ENCODE results near the gene SLC25A29. TPM values are rescaled to one million over a fixed set of nuclear protein-coding genes. Genes with fewer than 3 reads are reported as not detected.
A peak's percentile ranks its signal among the peaks of the same experiment; 100 is the strongest.

Gene SLC25A29
- total and polyA plus RNA-seq, 2 of the 13 experiments (the other 11 are each of a cell fraction or from before 2014, with no cell fraction given), result 12.2 to 17.2 TPM

DNA sequence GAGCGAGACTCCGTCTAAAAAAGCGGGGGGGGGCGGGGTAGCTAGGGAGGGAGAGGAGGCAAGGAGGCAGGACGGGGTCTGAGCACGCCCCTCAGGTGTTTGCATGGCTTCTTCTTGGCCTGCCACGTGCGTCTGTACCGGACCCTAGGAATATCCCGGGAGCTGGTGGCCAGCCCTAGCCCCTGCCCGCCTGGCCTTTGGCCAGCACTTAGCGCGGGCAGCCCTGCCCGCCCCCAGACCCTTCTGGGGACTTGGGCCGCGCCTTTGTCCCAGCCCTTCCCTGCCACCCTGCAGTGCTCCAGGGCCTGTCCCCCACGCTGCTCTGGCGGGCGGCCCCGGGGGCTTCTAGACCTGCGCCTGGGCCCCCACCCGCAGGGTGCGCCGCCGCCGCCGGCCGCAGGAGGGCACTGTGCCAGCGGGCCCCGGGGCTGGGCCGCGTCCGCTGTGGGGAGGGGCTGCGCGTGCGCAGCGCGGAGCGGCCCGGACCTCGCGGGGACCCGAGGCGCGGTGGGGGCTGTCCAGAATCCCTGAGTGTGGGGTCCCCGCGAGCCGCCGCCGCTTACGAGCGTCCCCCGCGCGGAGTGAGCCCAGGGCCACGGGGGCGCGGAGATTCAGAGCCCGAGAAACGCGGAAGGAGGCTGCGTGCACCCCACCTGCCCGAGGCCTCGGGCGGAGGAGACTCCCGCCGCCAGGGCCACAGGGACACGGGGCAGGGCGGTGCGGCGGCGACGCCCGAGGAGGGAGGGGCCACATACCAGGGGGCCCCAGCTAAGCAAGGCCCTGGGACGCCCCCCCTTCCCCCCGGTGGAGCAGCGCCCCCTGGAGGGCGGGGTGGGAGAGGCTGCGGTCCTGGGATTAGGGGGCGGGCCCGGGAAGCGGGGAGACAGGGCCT, 21.0 kb downstream of the SLC25A29 start (continued):
- TF ChIP-seq ZNF264 (CRISPR knock-in tag; IDR thresholded peaks at IDR 0.05), result 0 out of 2 replicates have a peak, but pooled peaks have one; percentile 42
- TF ChIP-seq HOXA3 (CRISPR knock-in tag; IDR thresholded peaks at IDR 0.05), result peak; percentile 54
- peak; percentile 66; the same call in 1 of the 2 replicates for TF ChIP-seq ZNF709 (CRISPR knock-in tag; IDR thresholded peaks at IDR 0.05)
- 0 out of 2 replicates have a peak, but pooled peaks have one; percentile 24 for TF ChIP-seq CEBPG (CRISPR knock-in tag; IDR thresholded peaks at IDR 0.05)
- peak; percentile 43; the same call in 1 of the 2 replicates for TF ChIP-seq NR1H2 (CRISPR knock-in tag; IDR thresholded peaks at IDR 0.05; ENCODE audit: borderline replicate concordance, low read depth)
- TF ChIP-seq, protein P1, sequence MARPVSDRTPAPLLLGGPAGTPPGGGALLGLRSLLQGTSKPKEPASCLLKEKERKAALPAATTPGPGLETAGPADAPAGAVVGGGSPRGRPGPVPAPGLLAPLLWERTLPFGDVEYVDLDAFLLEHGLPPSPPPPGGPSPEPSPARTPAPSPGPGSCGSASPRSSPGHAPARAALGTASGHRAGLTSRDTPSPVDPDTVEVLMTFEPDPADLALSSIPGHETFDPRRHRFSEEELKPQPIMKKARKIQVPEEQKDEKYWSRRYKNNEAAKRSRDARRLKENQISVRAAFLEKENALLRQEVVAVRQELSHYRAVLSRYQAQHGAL (CRISPR knock-in tag; IDR thresholded peaks at IDR 0.05; ENCODE audit: not compliant biosample characterization), result peak; percentile 84
- TF ChIP-seq JARID2 (CRISPR knock-in tag; IDR thresholded peaks at IDR 0.05; ENCODE audit: insufficient replicate concordance), result no peak
- peak; percentile 46 for TF ChIP-seq JUNB (CRISPR knock-in tag; IDR thresholded peaks at IDR 0.05; ENCODE audit: borderline replicate concordance)
- TF ChIP-seq THYN1 (CRISPR knock-in tag; IDR thresholded peaks at IDR 0.05; ENCODE audit: borderline replicate concordance, low read depth), result no peak
- TF ChIP-seq PRPF4 (IDR thresholded peaks at IDR 0.05; ENCODE audit: low read depth, low read length, poor library complexity, severe bottlenecking), result no peak
- peak; percentile 52 for TF ChIP-seq ESRRA (CRISPR knock-in tag; IDR thresholded peaks at IDR 0.05; ENCODE audit: low read depth)
- no peak for TF ChIP-seq NCOA2 (CRISPR knock-in tag; IDR thresholded peaks at IDR 0.05)
- TF ChIP-seq KAT2B (IDR thresholded peaks at IDR 0.05; ENCODE audit: borderline replicate concordance, low read depth, low read length), result no peak
- TF ChIP-seq, protein P2, sequence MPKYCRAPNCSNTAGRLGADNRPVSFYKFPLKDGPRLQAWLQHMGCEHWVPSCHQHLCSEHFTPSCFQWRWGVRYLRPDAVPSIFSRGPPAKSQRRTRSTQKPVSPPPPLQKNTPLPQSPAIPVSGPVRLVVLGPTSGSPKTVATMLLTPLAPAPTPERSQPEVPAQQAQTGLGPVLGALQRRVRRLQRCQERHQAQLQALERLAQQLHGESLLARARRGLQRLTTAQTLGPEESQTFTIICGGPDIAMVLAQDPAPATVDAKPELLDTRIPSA (CRISPR knock-in tag; IDR thresholded peaks at IDR 0.05; ENCODE audit: borderline replicate concordance), result peak; percentile 49
- no peak for TF ChIP-seq KLF11 (CRISPR knock-in tag; IDR thresholded peaks at IDR 0.05)
- no peak for TF ChIP-seq GATA4 (IDR thresholded peaks at IDR 0.05; ENCODE audit: borderline replicate concordance, low read depth)
- TF ChIP-seq MBNL3 (CRISPR knock-in tag; conservative IDR thresholded peaks at IDR 0.05), result no peak
- TF ChIP-seq, protein P3, sequence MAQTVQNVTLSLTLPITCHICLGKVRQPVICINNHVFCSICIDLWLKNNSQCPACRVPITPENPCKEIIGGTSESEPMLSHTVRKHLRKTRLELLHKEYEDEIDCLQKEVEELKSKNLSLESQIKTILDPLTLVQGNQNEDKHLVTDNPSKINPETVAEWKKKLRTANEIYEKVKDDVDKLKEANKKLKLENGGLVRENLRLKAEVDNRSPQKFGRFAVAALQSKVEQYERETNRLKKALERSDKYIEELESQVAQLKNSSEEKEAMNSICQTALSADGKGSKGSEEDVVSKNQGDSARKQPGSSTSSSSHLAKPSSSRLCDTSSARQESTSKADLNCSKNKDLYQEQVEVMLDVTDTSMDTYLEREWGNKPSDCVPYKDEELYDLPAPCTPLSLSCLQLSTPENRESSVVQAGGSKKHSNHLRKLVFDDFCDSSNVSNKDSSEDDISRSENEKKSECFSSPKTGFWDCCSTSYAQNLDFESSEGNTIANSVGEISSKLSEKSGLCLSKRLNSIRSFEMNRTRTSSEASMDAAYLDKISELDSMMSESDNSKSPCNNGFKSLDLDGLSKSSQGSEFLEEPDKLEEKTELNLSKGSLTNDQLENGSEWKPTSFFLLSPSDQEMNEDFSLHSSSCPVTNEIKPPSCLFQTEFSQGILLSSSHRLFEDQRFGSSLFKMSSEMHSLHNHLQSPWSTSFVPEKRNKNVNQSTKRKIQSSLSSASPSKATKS (CRISPR knock-in tag; IDR thresholded peaks at IDR 0.05), result no peak
- TF ChIP-seq, protein P4, sequence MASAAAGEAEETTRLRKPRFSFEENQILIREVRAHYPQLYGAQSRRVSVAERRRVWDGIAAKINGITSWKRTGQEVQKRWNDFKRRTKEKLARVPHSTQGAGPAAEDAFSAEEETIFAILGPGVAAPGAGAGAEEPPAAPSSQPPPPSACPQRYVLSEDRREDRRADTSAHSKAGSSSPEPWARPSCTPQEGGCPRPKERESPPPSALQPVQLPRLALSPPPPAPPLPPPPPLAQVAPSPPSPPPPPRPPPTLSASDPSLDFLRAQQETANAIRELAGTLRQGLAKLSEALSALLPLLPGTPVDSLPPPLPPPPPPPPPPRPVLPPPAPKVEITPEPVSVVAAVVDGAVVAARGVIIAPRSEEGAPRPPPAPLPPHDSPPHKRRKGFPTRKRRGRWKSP (CRISPR knock-in tag; IDR thresholded peaks at IDR 0.05), result no peak
- TF ChIP-seq, protein P5, sequence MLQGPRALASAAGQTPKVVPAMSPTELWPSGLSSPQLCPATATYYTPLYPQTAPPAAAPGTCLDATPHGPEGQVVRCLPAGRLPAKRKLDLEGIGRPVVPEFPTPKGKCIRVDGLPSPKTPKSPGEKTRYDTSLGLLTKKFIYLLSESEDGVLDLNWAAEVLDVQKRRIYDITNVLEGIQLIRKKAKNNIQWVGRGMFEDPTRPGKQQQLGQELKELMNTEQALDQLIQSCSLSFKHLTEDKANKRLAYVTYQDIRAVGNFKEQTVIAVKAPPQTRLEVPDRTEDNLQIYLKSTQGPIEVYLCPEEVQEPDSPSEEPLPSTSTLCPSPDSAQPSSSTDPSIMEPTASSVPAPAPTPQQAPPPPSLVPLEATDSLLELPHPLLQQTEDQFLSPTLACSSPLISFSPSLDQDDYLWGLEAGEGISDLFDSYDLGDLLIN (CRISPR knock-in tag; IDR thresholded peaks at IDR 0.05; ENCODE audit: borderline replicate concordance), result no peak; the same call in 1 of the 2 replicates
- TF ChIP-seq HOXA5 (CRISPR knock-in tag; IDR thresholded peaks at IDR 0.05), result peak; percentile 76
- no peak for TF ChIP-seq IRF2 (CRISPR knock-in tag; IDR thresholded peaks at IDR 0.05)
- TF ChIP-seq TRIM24 (CRISPR knock-in tag; IDR thresholded peaks at IDR 0.05), result no peak
- no peak for TF ChIP-seq JUND (CRISPR knock-in tag; IDR thresholded peaks at IDR 0.05)
